Cerebellar cortex (tissue), 1 donor: ENCODE measurements around the gene OR51L1.

Source experiments
- DNase-seq: peaks from one replicate; pipeline ENCODE4 v3.0.0-alpha.2; 2015; ENCODE audit warnings: low spot score

OR51L1 gene

DNA sequence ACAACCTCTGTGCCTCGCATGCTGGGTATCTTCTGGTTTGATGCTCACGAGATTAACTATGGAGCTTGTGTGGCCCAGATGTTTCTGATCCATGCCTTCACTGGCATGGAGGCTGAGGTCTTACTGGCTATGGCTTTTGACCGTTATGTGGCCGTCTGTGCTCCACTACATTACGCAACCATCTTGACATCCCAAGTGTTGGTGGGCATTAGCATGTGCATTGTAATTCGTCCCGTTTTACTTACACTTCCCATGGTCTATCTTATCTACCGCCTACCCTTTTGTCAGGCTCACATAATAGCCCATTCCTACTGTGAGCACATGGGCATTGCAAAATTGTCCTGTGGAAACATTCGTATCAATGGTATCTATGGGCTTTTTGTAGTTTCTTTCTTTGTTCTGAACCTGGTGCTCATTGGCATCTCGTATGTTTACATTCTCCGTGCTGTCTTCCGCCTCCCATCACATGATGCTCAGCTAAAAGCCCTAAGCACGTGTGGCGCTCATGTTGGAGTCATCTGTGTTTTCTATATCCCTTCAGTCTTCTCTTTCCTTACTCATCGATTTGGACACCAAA lies 52.2 kb downstream of the OR51L1 start:
- DNase-seq = no peak
